GM10266 (cell line): ENCODE results near the gene KCNC1.

Experiments
- DNase-seq: peaks from one replicate; pipeline ENCODE4 v3.0.0; 2012; ENCODE audit errors: extremely low spot score
- TF ChIP-seq, protein P1 (sequence below): IDR thresholded peaks from 2 replicates; pipeline ENCODE4 v1.5.1; 2012; ENCODE audit warnings: mild to moderate bottlenecking, low read depth; ENCODE audit not compliant: control insufficient read depth, insufficient read depth; ENCODE audit errors: missing control alignments

The KCNC1 gene

DNA sequence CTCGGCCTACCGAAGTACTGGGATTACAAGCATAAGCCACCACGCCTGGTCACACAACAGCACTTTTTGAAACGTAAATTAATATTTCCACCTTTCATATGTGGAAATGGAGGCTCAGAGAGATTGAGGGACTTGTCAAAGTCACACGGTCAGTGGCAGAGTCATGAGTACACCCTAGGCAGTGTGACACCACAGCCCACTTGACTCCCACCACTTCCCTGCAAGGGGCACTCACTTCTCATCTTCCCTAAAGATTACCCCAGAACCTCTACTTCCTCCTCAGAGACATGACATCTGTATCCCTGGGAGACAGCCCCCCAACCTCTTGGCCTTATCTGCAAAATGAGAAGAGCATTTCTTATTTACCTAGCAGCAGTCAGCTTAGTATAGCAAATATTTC is 31.7 kb upstream of the KCNC1 start:
- TF ChIP-seq, protein P1, sequence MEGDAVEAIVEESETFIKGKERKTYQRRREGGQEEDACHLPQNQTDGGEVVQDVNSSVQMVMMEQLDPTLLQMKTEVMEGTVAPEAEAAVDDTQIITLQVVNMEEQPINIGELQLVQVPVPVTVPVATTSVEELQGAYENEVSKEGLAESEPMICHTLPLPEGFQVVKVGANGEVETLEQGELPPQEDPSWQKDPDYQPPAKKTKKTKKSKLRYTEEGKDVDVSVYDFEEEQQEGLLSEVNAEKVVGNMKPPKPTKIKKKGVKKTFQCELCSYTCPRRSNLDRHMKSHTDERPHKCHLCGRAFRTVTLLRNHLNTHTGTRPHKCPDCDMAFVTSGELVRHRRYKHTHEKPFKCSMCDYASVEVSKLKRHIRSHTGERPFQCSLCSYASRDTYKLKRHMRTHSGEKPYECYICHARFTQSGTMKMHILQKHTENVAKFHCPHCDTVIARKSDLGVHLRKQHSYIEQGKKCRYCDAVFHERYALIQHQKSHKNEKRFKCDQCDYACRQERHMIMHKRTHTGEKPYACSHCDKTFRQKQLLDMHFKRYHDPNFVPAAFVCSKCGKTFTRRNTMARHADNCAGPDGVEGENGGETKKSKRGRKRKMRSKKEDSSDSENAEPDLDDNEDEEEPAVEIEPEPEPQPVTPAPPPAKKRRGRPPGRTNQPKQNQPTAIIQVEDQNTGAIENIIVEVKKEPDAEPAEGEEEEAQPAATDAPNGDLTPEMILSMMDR = no peak
- no peak for DNase-seq

- DNase-seq = no peak
- TF ChIP-seq, protein P1 = no peak
These were observed 30.6 kb upstream of the KCNC1 start for GRCh38 chr11:17703951-17704350.

- TF ChIP-seq, protein P1 = no peak
- no peak for DNase-seq
These were observed 26.8 kb upstream of the KCNC1 start for GRCh38 chr11:17707830-17708229.

- DNase-seq = no peak
- TF ChIP-seq, protein P1 = no peak
These were observed 22.7 kb upstream of the KCNC1 start for GRCh38 chr11:17711836-17712235.

DNA sequence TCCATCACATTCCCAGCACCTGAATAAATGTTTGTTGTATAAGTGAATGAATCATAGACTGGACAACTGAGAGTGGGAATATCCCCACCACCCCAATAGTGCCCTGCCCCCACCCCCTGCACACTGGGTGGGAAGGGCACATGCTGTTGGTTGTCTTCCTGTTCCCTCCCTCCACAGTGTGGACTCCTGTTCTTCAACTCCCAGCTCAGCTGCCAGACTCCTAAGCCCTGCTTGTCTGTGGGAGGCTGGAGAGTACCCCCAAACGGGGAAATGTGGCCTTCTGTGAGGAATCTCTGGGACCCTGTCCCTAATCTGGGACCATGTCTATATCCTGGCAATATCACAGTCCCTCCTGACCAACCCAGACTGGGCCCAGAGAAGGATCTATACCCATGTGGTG is 20.7 kb upstream of the KCNC1 start:
- DNase-seq = no peak
- TF ChIP-seq, protein P1 = no peak

DNA sequence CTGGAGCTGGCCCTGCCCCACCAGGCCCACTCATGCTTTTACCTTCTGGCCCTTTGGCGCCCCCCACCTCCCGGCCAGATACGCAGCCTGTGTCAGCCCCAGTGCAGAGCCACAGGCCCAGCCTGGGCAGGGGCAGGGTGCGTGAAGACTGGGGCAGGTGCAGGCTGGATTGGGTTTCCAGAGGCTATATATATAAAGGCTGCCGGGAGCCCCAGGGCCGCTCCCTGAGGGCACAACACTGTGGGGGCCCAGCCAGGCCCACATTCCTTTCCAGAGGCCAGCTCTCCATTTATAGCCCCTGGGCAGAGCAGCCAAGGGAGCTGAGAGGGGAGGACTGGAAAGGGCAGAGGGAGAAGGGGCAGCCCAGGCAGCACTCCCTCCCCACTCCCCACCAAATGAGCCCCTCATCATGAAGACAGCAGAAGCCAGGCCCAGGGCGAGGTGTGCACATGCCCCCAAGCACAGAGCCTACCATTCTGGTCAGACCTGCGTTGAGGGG is 20.2 kb upstream of the KCNC1 start:
- TF ChIP-seq, protein P1 = no peak

GRCh38 chr11:17714870-17715269 is 19.7 kb upstream of the KCNC1 start:
- TF ChIP-seq, protein P1 = no peak
- no peak for DNase-seq

More for the DNA sequence above, 20.2 kb upstream of the KCNC1 start:
- no peak for DNase-seq
